OCI-LY7 (cell line): ENCODE data around the gene RHOT2. TPM values are rescaled to one million over a fixed set of nuclear protein-coding genes. Genes with fewer than 3 reads are reported as not detected.

Experiments
- BruUV-seq: library from RNA; stranded (reverse); fragments of 400-500 nt; replicated peaks from 2 replicates; lab custom pipeline; 2021; lab: Mats Ljungman, UMichigan
- CTCF ChIA-PET: fragments of 300-600 bp; sonication (Branson Sonifier 250); formaldehyde crosslinking; loops from one replicate; lab custom pipeline; 2022; ENCODE audit warnings: antibody characterized with exemption; ENCODE audit not compliant: unreplicated experiment; lab: Charles Lee
- POLR2A ChIA-PET: fragments of 300-600 bp; sonication (Branson Sonifier 250); formaldehyde crosslinking; loops from one replicate; lab custom pipeline; 2022; ENCODE audit warnings: antibody characterized with exemption; lab: Charles Lee
- DNase-seq: peaks from one replicate; pipeline ENCODE4 v3.0.0-alpha.2; 2015; ENCODE audit warnings: low spot score
- H2AFZ ChIP-seq: fragments of 200-600 bp; sonication (generic), shearing (Covaris generic); 2 replicates; pipeline ENCODE4 v1.6.1; 2014; ENCODE audit warnings: mild to moderate bottlenecking, antibody characterized with exemption, low read length, moderate library complexity
- H3K27ac ChIP-seq: fragments of 200-600 bp; sonication (generic); 2 replicates; pipeline ENCODE4 v1.5.1; 2014; ENCODE audit warnings: mixed run types, low read depth, mild to moderate bottlenecking, moderate library complexity, low read length, inconsistent platforms; ENCODE audit not compliant: poor library complexity, severe bottlenecking
- H3K36me3 ChIP-seq: fragments of 200-600 bp; sonication (generic); 2 replicates; pipeline ENCODE4 v1.6.1; 2014; ENCODE audit warnings: mild to moderate bottlenecking, antibody characterized with exemption, low read length, moderate library complexity, mixed read lengths; ENCODE audit not compliant: insufficient read depth
- H3K4me1 ChIP-seq: fragments of 200-600 bp; sonication (generic); 2 replicates; pipeline ENCODE4 v1.5.1; 2014; ENCODE audit warnings: mild to moderate bottlenecking, low read length; ENCODE audit not compliant: insufficient read depth, poor library complexity, severe bottlenecking
- H3K4me2 ChIP-seq: fragments of 200-600 bp; sonication (generic); 2 replicates; pipeline ENCODE4 v1.6.1; 2014; ENCODE audit warnings: mild to moderate bottlenecking, low read length
- H3K4me3 ChIP-seq: fragments of 200-600 bp; sonication (generic); 2 replicates; pipeline ENCODE4 v1.5.1; 2014; ENCODE audit warnings: mild to moderate bottlenecking, low read depth, low read length; ENCODE audit not compliant: poor library complexity, severe bottlenecking
- H3K79me2 ChIP-seq: fragments of 200-600 bp; sonication (generic); 2 replicates; pipeline ENCODE4 v1.6.1; 2016; ENCODE audit warnings: low read depth, mild to moderate bottlenecking, low read length, moderate library complexity, mixed read lengths; ENCODE audit not compliant: insufficient read depth
- H3K9me2 ChIP-seq: fragments of 200-600 bp; sonication (generic); 2 replicates; pipeline ENCODE4 v1.6.1; 2016; ENCODE audit warnings: mild to moderate bottlenecking, low read length, mixed read lengths; ENCODE audit not compliant: insufficient read depth
- H3K9me3 ChIP-seq: fragments of 200-600 bp; sonication (generic); 2 replicates; pipeline ENCODE4 v1.6.1; 2014; ENCODE audit warnings: mild to moderate bottlenecking, mixed run types, low read length, mixed read lengths
- H4K20me1 ChIP-seq: fragments of 200-600 bp; sonication (generic); 2 replicates; pipeline ENCODE4 v1.6.1; 2014; ENCODE audit warnings: mild to moderate bottlenecking, antibody characterized with exemption, low read length, moderate library complexity, mixed read lengths; ENCODE audit not compliant: insufficient read depth
- CTCF ChIP-seq: fragments of 200-600 bp; sonication (generic); conservative IDR thresholded peaks from 2 replicates; pipeline ENCODE4 v1.5.1; 2014; ENCODE audit warnings: mild to moderate bottlenecking, antibody characterized with exemption, low read length, moderate library complexity, mixed read lengths
- EZH2phosphoT487 ChIP-seq: fragments of 200-600 bp; sonication (generic); IDR thresholded peaks from 2 replicates; pipeline ENCODE4 v1.6.1; 2018; ENCODE audit warnings: low read depth, borderline replicate concordance, mild to moderate bottlenecking, mixed run types, antibody characterized with exemption, low read length, moderate library complexity, mixed read lengths
- intact Hi-C: fragments of 100-400 bp; cut with micrococcal nuclease; formaldehyde crosslinking; loops from one replicate; pipeline ENCODE4 v1.10.0; 2022; ENCODE audit not compliant: unreplicated experiment
- total RNA-seq, 2 experiments: library from RNA; depleted of rRNA in 1 of 2; stranded (reverse); fragments of >200 nt in 1 of 2; shearing (Covaris generic) in 1 of 2; gene quantifications; 2 replicates each; pipeline ENCODE4 v1.2.3, GENCODE V29; 2014 to 2022

RHOT2 gene
- total RNA-seq, 2 experiments from 2014 or later: 133 to 136 TPM

GRCh38 chr16:627454-628239 is 40.3 kb upstream of the RHOT2 start:
- Histone ChIP-seq H3K4me1 (no peaks in the 10 kb centered on the region), H3K9me2 (no peaks in the 10 kb centered on the region), H3K27ac (no peak overlapping the region), H3K36me3 (no peaks in the 10 kb centered on the region), H3K79me2 (no peaks in the 10 kb centered on the region), H3K4me2 (no peak overlapping the region), H2AFZ (no peak overlapping the region), H4K20me1 (no peaks in the 10 kb centered on the region), H3K9me3 (no peaks in the 10 kb centered on the region), H3K4me3 (no peak overlapping the region)
- intact Hi-C loops: no loop called here
- no peak for TF ChIP-seq CTCF
- TF ChIP-seq EZH2phosphoT487: no peak
- no TSS peak for BruUV-seq
- POLR2A ChIA-PET: no interaction called here
- DNase-seq: no peak
- CTCF ChIA-PET: no interaction called here

- Histone ChIP-seq H3K4me3 (no peak overlapping the region), H4K20me1 (no peaks in the 10 kb centered on the region), H3K4me2 (no peak overlapping the region), H3K9me3 (no peaks in the 10 kb centered on the region), H3K9me2 (no peaks in the 10 kb centered on the region), H3K4me1 (no peaks in the 10 kb centered on the region), H3K79me2 (no peaks in the 10 kb centered on the region), H3K36me3 (no peaks in the 10 kb centered on the region), H2AFZ (no peak overlapping the region), H3K27ac (no peak overlapping the region)
- BruUV-seq: no TSS peak
- DNase-seq: no peak
- CTCF ChIA-PET: no interaction called here
- intact Hi-C loops: no loop called here
- TF ChIP-seq CTCF (no peak), EZH2phosphoT487 (no peak)
- POLR2A ChIA-PET: no interaction called here
Measured at GRCh38 chr16:628321-629061, 39.4 kb upstream of the RHOT2 start.
